Measurements from ENCODE around the gene SNX17. TPM values are rescaled to one million over a fixed set of nuclear protein-coding genes. Genes with fewer than 3 reads are reported as not detected.
"Not testable (repeated sequence)": the region's sequence is repeated elsewhere in the genome, so short reads cannot be mapped to it uniquely, and the experiment has no call there.

The SNX17 gene
- total RNA-seq, 2 donors from 2014 or later: 66.1 to 70.7 TPM

- H3K27ac Mint-ChIP-seq; H3K9me3 Mint-ChIP-seq; H3K27me3 Mint-ChIP-seq (ENCODE audit: low read depth); DNase-seq; ATAC-seq (replicated peaks in 1 of 2); H3K36me3 Mint-ChIP-seq (ENCODE audit: insufficient read depth in 2 of 2); H3K4me3 Mint-ChIP-seq: not testable (repeated sequence)
- H3K4me1 Mint-ChIP-seq (ENCODE audit: low read depth): peaks cover 56% of the 10 kb centered on the region
Observed at GRCh38 chr2:27353386-27353761, 17.0 kb upstream of the SNX17 start.

GRCh38 chr2:27353762-27354596 is 16.4 kb upstream of the SNX17 start:
- peaks cover 61% of the 10 kb centered on the region for H3K4me1 Mint-ChIP-seq (ENCODE audit: low read depth)
- peak overlapping the region; percentile 12 to 23 for H3K4me3 Mint-ChIP-seq
- DNase-seq: no peak
- H3K27me3 Mint-ChIP-seq (ENCODE audit: low read depth): no peaks in the 10 kb centered on the region
- no peak for ATAC-seq (replicated peaks in 1 of 2)
- no peak overlapping the region for H3K27ac Mint-ChIP-seq
- H3K36me3 Mint-ChIP-seq (ENCODE audit: insufficient read depth in 2 of 2): peaks cover 4 to 5% of the 10 kb centered on the region in 2 donors
- H3K9me3 Mint-ChIP-seq: no peaks in the 10 kb centered on the region

GRCh38 chr2:27354597-27354927 is 15.9 kb upstream of the SNX17 start:
- peaks cover 4 to 5% of the 10 kb centered on the region in 2 donors for H3K36me3 Mint-ChIP-seq (ENCODE audit: insufficient read depth in 2 of 2)
- peak overlapping the region; percentile 12 to 95 for H3K4me3 Mint-ChIP-seq
- no peaks in the 10 kb centered on the region for H3K9me3 Mint-ChIP-seq
- no peak for DNase-seq
- peaks cover 61% of the 10 kb centered on the region for H3K4me1 Mint-ChIP-seq (ENCODE audit: low read depth)
- H3K27me3 Mint-ChIP-seq (ENCODE audit: low read depth): no peaks in the 10 kb centered on the region
- no peak for ATAC-seq (replicated peaks in 1 of 2)
- no peak overlapping the region for H3K27ac Mint-ChIP-seq

DNA sequence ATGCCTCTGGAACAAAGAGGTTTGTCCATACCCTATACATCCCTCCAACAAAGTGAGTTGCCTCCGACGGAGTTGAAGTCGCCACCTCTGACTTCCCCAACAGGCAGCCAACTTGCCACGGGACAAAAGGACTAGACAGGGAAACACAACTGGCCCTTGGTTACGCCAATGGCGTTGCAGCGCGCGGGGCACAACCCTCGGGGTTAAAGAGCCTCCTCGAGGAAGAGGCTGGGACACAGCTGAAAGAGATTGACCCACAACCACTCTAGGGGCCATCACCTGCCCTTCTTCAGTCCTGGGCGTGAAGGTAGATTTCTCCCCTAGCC is 14.4 kb upstream of the SNX17 start:
- Mint-ChIP-seq H3K36me3 (ENCODE audit: insufficient read depth in 2 of 2) (peaks cover 4 to 7% of the 10 kb centered on the region in 2 donors), H3K9me3 (no peaks in the 10 kb centered on the region), H3K27ac (peak overlapping the region; percentile 97), H3K27me3 (ENCODE audit: low read depth) (no peaks in the 10 kb centered on the region), H3K4me1 (ENCODE audit: low read depth) (peaks cover 68% of the 10 kb centered on the region), H3K4me3 (peak overlapping the region; percentile 95 to 97)
- ATAC-seq (replicated peaks in 1 of 2) (peak; percentile 39 to 47), DNase-seq (no peak)

- peaks cover 65% of the 10 kb centered on the region for H3K4me1 Mint-ChIP-seq (ENCODE audit: low read depth)
- H3K9me3 Mint-ChIP-seq: no peaks in the 10 kb centered on the region
- no peaks in the 10 kb centered on the region for H3K27me3 Mint-ChIP-seq (ENCODE audit: low read depth)
Observed at GRCh38 chr2:27356382-27357181, 13.8 kb upstream of the SNX17 start, which contains the start of gene GTF3C2. GTF3C2 (minus strand) TSS chr2:27356764; CDS start chr2:27343554, 13,210 bp downstream.

DNA sequence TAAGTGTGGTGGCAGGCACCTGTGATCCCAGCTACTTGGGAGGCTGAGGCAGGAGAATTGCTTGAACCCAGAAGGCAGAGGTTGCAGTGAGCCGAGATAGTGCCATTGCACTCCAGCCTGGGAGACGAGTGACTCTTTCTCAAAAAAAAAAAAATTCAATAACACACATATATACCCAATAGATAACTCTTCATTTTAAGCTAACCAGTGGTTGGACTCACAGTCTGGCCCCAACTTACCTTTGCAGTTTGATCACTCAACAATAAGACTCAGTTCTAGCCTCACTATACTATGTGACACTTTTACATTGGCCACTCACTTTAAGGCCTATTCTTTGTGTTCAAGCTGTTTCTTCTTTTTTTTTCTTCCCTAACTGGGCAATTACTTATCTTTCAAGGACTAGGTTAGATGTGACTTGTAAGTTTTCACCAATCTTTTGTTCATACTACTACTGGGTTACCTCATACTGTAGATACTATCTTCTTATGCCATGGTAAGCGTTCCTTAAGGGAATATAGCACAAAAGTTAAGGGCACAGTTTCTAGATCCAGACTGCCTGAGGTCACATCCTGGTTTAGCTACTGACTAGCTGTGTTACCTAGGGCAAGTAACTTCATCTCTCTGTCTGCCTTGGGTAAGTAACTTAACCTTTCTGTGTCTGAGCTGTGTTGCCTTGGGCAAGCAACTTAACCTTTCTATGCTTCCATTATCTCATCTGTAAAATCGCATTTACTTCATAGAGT is 7.6 kb upstream of the SNX17 start:
- Mint-ChIP-seq H3K9me3 (no peaks in the 10 kb centered on the region), H3K27me3 (ENCODE audit: low read depth) (no peaks in the 10 kb centered on the region), H3K27ac (no peak overlapping the region), H3K4me3 (no peak overlapping the region), H3K36me3 (ENCODE audit: insufficient read depth in 2 of 2) (peaks cover 2 to 12% of the 10 kb centered on the region in 2 donors), H3K4me1 (ENCODE audit: low read depth) (peaks cover 30% of the 10 kb centered on the region)
- no peak for DNase-seq
- ATAC-seq (replicated peaks in 1 of 2): no peak

More at GRCh38 chr2:27356382-27357181, 13.8 kb upstream of the SNX17 start, which contains the start of gene GTF3C2:
- Mint-ChIP-seq H3K27ac (peak within 1 kb of the TSS; percentile 97), H3K4me3 (peak within 1 kb of the TSS; percentile 95 to 97), H3K36me3 (ENCODE audit: insufficient read depth in 2 of 2) (peaks cover 5 to 9% of the 10 kb centered on the region in 2 donors)
- DNase-seq (peak; percentile 89 to 93), ATAC-seq (replicated peaks in 1 of 2) (peak; percentile 82)

DNA sequence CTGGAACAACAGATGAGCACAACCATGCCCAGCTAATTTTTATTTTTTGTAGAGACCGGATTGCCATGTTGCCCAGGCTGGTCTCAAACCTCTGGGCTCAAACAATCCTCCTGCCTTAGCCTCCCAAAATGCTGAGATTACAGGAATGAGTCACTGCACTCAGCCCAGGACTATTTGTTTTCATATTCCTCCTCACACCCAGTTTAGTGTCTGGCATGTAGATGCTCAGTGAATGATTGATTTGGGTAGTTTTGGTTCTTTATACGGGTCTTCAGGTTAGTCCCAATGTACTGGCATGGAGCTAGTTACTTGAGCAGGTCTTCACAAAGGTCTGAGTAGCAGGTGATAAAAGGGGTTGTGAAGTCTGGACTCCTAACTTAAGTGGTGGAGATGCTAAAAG is 6.5 kb upstream of the SNX17 start:
- H3K27me3 Mint-ChIP-seq (ENCODE audit: low read depth): no peaks in the 10 kb centered on the region
- H3K27ac Mint-ChIP-seq: no peak overlapping the region
- no peak overlapping the region for H3K4me3 Mint-ChIP-seq
- H3K4me1 Mint-ChIP-seq (ENCODE audit: low read depth): peaks cover 27% of the 10 kb centered on the region
- no peak for DNase-seq
- peaks cover 1 to 12% of the 10 kb centered on the region in 2 donors for H3K36me3 Mint-ChIP-seq (ENCODE audit: insufficient read depth in 2 of 2)
- no peaks in the 10 kb centered on the region for H3K9me3 Mint-ChIP-seq
- peak; percentile 43 for ATAC-seq (replicated peaks in 1 of 2)

- H3K9me3 Mint-ChIP-seq: no peaks in the 10 kb centered on the region
- peaks cover 12 to 13% of the 10 kb centered on the region in 2 donors for H3K36me3 Mint-ChIP-seq (ENCODE audit: insufficient read depth in 2 of 2)
- peak overlapping the region; percentile 27 for H3K27ac Mint-ChIP-seq
- H3K4me3 Mint-ChIP-seq: peak overlapping the region; percentile 82 to 83
- H3K27me3 Mint-ChIP-seq (ENCODE audit: low read depth): no peaks in the 10 kb centered on the region
- peaks cover 34% of the 10 kb centered on the region for H3K4me1 Mint-ChIP-seq (ENCODE audit: low read depth)
- no peak for ATAC-seq (replicated peaks in 1 of 2)
- no peak for DNase-seq
Observed at GRCh38 chr2:27369471-27370025, 868 bp upstream of the SNX17 start.

DNA sequence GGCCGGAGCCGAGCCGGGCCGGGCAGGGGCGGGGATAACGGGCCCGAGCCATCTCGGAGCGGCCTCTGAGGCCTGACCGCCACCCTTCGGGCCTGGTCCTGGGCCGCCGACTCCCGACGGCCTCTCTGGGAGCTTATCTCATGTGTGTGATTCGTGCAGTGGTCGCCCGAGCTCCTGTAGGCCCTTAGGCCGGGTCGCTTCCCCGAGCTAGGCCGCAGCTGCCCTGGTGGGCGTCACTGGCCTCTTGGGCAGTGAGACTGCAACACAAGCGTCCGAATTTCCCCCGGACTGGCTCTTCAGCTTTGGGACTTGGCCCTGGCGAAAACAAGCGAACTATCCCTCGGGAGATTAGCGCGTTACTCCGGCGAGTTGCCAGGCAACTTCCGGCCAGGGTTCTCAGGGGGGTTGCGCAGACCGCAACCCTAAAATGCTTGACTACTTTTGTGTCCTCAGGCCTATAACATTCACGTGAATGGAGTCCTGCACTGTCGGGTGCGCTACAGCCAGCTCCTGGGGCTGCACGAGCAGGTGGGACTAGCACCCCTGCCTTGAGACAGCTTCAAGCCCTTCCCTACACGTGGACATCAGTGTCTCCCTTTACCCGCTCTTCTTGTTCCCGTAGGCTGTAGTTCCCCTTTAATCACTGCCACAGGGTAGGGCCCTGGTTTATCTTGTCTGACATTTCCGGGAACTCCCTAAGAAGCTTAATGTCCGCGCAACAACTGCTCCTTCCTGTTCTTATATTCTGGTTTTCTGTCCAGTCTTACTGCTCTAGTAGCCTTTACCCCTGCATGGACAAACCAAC is 602 bp downstream of the SNX17 start:
- Mint-ChIP-seq H3K27ac (peak overlapping the region; percentile 95), H3K4me1 (ENCODE audit: low read depth) (peaks cover 34% of the 10 kb centered on the region), H3K27me3 (ENCODE audit: low read depth) (no peaks in the 10 kb centered on the region), H3K36me3 (ENCODE audit: insufficient read depth in 2 of 2) (peaks cover 14 to 15% of the 10 kb centered on the region in 2 donors), H3K9me3 (no peaks in the 10 kb centered on the region), H3K4me3 (peak overlapping the region; percentile 82 to 83)
- peak; percentile 13 to 25 for ATAC-seq (replicated peaks in 1 of 2)
- DNase-seq: peak; percentile 27 to 38

GRCh38 chr2:27372937-27373336 is 2.5 kb downstream of the SNX17 start:
- H3K27me3 Mint-ChIP-seq (ENCODE audit: low read depth): no peaks in the 10 kb centered on the region
- no peaks in the 10 kb centered on the region for H3K9me3 Mint-ChIP-seq
- peak overlapping the region; percentile 95 for H3K27ac Mint-ChIP-seq
- peaks cover 34% of the 10 kb centered on the region for H3K4me1 Mint-ChIP-seq (ENCODE audit: low read depth)
- peaks cover 12 to 16% of the 10 kb centered on the region in 2 donors for H3K36me3 Mint-ChIP-seq (ENCODE audit: insufficient read depth in 2 of 2)
- H3K4me3 Mint-ChIP-seq: peak overlapping the region; percentile 13 to 45
- no peak for DNase-seq
- no peak for ATAC-seq (replicated peaks in 1 of 2)

DNA sequence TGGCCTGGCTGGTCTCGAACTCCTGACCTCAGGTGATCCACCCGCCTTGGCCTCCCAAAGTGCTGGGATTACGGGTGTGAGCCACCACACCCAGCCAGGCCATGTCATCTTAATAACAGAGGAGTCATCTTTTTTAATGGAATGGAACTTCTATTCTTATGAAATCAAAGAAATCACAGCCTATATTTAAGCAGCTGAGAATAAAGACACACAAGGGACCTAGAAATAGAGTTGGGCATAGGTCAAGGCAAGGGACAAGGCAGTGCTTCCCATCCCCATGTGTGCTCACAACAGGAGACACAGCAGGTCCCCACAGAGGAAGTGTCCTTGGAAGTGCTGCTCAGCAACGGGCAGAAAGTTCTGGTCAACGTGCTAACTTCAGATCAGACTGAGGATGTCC is 3.2 kb downstream of the SNX17 start:
- Mint-ChIP-seq H3K36me3 (ENCODE audit: insufficient read depth in 2 of 2) (peaks cover 12 to 16% of the 10 kb centered on the region in 2 donors), H3K4me1 (ENCODE audit: low read depth) (peaks cover 30% of the 10 kb centered on the region), H3K9me3 (no peaks in the 10 kb centered on the region), H3K4me3 (no peak overlapping the region), H3K27ac (peak overlapping the region; percentile 9), H3K27me3 (ENCODE audit: low read depth) (no peaks in the 10 kb centered on the region)
- DNase-seq (no peak), ATAC-seq (replicated peaks in 1 of 2) (no peak)

DNA sequence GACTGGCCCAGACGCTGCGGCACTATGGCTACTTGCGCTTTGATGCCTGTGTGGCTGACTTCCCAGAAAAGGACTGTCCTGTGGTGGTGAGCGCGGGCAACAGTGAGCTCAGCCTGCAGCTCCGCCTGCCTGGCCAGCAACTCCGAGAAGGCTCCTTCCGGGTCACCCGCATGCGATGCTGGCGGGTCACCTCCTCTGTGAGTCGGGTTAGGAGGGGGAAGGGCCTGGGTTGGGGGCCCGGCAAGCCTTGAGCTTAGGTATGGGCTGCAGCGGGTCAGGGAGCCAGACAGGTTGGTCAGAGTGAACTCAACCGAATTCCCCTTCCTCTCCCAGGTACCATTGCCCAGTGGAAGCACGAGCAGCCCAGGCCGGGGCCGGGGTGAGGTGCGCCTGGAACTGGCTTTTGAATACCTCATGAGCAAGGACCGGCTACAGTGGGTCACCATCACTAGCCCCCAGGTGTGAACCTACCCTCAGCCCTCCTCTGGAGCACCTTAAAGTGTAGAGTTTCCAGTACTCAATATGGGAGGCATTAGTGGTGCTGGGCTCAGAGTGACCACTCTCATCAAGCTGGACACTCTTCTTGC is 5.2 kb downstream of the SNX17 start:
- H3K4me3 Mint-ChIP-seq: no peak overlapping the region
- no peaks in the 10 kb centered on the region for H3K9me3 Mint-ChIP-seq
- peaks cover 12 to 13% of the 10 kb centered on the region in 2 donors for H3K36me3 Mint-ChIP-seq (ENCODE audit: insufficient read depth in 2 of 2)
- H3K27me3 Mint-ChIP-seq (ENCODE audit: low read depth): no peaks in the 10 kb centered on the region
- ATAC-seq (replicated peaks in 1 of 2) (no peak), DNase-seq (no peak)
- peak overlapping the region; percentile 51 for H3K27ac Mint-ChIP-seq
- H3K4me1 Mint-ChIP-seq (ENCODE audit: low read depth): peaks cover 33% of the 10 kb centered on the region

All from activated T-cell treated with anti-CD3 and anti-CD28 coated beads, Interleukin-2, amount 50 U/mL, for 72 hours (primary cell).